GM18951 (cell line): Measurements from ENCODE around the gene RHOA.
"Not testable (repeated sequence)": the region's sequence is repeated elsewhere in the genome, so short reads cannot be mapped to it uniquely, and the experiment has no call there.

Source experiments
- POLR2A ChIP-seq: IDR thresholded peaks from 4 replicates; pipeline ENCODE4 v1.6.1; 2011; ENCODE audit warnings: mild to moderate bottlenecking; ENCODE audit not compliant: insufficient read length, insufficient read depth; ENCODE audit errors: extremely low read depth
- in situ Hi-C: fragments of 300-500 bp; cut with MboI; formaldehyde crosslinking; loops from one replicate; pipeline ENCODE4 v1.12.0; 2022; ENCODE audit warnings: low sequenced_read_pairs, mixed read lengths, inconsistent platforms; ENCODE audit not compliant: unreplicated experiment

Gene RHOA

DNA sequence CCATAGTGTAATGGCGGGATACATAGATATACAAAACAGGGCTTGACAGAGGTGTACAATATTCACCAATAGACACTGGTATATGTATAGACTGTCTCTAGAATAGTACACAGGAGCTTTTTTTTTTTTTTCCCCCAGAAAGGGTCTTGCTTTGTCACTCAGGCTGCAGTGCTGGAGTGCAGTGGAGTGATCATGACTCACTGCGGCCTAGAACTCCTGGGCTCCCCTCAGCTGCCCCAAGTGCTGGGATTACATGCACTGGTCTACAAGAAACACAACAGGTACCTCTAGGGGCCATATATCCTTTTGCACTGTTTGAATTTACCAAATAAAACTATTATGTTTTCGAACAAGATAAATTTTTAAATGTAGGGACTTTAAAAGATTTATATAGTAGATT is 12.3 kb downstream of the RHOA start:
- no peak for TF ChIP-seq POLR2A
- in situ Hi-C loops, result no loop called here

DNA sequence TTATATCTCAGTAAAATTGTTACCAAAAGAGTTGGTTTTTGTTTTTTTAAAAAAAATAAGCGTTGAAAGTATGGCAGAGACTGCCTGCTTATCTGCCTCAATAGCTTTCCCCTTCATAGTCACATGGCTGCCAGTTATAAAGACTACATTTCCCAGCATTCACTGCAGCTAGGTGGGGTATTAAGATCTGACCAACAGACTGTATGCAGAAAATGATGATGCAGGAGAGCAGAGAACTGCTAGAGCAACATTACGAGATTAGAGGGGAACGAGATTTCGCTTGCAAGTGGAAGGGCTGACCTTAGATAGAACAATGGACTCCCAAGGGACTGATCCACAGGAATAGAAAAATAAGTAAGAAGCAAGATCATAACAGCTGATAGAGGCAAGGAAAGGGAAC is 14.3 kb downstream of the RHOA start:
- in situ Hi-C loops, result no loop called here

DNA sequence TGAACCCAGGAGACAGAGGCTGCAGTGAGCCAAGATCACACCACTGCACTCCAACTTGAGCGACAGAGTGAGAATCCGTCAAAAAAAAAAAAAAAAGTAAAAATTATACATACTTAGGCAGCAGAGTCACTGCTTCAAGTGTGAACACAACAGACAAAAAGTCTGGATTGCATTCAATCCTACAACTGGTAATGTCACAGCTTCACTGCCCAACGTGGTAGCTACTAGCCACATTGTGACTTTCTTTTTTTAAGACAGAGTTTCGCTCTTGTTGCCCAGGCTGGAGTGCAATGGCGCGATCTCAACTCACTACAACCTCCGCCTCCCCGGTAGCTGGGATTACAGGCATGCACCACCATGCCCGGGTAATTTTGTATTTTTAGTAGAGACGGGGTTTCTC is 20.5 kb downstream of the RHOA start:
- in situ Hi-C loops, result not testable (repeated sequence)

More for the DNA sequence above, 14.3 kb downstream of the RHOA start:
- no peak for TF ChIP-seq POLR2A

DNA sequence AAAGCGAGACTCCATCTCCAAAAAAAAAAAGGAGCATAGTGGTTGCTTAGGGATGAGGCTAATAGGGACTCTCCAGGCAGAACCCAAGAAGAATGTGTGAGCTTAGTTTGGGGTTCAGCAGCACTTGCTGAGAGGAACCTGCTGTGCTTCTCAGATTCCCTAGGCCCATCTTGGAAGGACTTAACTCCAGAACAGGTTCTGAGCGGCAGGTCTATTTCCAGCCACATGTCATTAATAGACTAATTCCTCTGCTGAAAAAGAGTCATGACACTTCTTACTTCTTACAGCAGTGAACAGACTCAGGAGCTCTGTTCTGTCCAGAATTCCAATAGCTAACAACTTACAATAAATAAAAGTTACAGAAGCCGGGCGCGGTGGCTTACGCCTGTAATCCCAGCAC is 22.5 kb downstream of the RHOA start:
- in situ Hi-C loops, result no loop called here
- no peak for TF ChIP-seq POLR2A

DNA sequence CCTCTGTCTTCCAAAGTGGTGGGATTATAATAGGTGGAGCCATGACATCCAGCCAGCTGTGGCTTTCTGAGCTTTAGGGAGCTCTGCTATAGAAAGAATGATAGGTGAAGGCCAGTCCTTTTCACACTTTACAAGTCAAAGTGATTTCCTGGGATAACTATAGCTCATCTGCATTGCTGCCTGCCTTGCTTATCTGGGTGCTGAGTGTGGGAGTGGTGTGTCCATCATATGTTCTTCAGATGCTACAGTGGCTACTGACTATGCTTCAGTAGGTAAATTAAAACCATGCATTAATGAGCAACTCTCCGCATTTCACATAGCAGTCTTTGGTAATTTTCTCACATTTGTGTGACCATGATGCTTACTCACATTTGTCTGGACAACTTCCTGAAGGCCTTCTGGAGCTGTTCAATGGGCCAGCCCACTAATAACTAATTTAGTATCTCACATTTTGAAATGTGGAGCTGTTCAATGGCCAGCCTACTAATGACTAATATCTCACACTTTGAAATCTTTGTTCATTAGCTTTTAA is 23.4 kb downstream of the RHOA start:
- in situ Hi-C loops, result no loop called here
- no peak for TF ChIP-seq POLR2A

DNA sequence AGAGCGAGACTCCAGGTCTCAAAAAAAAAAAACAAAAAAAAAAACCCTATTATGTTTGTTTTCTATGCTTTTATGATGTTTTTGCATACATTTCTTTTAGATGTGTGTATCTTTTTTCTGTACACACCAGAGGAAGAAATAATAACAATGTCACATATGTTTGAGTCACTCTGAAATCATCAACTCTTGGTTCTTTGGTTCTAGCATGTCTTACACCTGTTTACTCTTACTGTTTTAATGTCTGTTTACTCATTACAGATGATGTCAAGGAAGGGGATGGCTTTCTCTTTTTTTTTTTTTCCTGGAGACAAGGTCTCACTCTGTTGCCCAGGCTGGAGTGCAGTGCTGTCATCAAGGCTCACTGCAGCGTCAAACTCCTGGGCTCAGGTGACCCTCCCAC is 24.1 kb downstream of the RHOA start:
- no peak for TF ChIP-seq POLR2A
- in situ Hi-C loops, result no loop called here

DNA sequence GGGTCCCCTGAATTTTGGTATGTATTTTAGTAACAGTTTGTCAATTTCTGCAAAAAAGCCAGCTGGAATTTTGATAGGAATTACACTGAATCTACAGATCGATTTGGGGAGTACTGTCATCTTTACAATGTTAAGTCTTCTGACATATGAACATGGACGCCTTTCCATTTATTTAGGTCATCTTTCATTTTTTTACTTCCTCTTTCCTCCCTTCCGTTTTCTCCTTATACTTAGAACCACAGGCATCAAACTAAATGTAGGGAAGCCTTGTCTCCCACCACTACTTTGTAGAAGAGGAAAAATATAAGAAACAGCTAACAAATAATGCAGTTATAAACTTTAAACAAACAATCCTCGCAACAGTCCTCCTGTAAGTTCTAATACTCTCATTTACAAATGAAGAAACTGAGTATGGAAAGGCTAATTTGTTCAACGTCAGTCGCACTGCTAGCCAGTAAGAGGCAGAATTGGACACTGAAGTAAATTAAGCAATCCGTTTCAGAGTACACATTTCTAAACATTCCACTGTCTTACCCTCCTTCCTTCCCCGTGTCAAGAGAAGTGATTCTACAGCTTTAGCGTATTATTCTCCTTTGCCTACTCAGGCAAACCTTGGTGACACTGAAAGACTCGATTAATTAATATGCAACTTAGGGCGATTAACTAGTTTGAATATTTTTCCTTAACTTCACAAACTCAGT is 25.6 kb downstream of the RHOA start:
- TF ChIP-seq POLR2A, result no peak
- in situ Hi-C loops, result no loop called here

DNA sequence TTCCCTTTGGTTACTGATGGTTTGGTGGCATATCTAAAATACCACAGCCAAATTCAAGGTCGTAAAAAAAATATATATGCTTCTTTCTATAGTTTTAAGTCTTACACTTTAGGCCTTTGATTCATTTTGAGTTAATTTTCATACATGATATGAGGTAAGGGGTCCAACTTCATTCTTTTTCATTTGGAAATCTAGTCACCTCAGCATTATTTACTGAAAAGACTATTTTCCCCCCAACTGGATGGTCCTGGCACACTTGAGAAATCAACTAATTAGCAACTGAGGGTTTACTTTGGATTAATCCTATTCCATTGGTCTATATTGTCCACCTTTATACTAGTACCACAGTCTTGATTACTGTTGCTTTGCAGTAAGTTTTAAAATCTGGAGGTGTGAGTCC is 26.2 kb downstream of the RHOA start:
- in situ Hi-C loops, result no loop called here

DNA sequence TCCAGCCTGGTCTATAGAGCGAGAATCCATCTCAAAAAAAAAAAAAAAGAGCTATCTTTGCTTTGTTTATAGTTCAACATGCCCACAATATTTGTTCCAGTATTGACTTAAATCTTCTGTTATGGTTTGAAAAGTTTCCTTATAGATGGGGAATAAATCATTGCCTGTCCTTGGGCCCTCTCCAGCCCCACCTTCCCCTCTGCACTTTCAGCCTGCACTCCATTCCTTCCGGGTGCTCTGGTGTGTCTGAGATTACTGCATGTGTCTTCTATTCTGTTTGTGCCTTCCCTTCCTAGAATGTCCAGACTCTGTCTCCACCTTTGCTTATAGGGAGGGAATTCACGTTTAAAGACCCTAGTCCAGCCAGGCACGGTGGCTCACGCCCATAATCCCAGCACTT is 28.4 kb downstream of the RHOA start:
- no peak for TF ChIP-seq POLR2A
- in situ Hi-C loops, result no loop called here

More for the DNA sequence above, 26.2 kb downstream of the RHOA start:
- TF ChIP-seq POLR2A, result no peak

DNA sequence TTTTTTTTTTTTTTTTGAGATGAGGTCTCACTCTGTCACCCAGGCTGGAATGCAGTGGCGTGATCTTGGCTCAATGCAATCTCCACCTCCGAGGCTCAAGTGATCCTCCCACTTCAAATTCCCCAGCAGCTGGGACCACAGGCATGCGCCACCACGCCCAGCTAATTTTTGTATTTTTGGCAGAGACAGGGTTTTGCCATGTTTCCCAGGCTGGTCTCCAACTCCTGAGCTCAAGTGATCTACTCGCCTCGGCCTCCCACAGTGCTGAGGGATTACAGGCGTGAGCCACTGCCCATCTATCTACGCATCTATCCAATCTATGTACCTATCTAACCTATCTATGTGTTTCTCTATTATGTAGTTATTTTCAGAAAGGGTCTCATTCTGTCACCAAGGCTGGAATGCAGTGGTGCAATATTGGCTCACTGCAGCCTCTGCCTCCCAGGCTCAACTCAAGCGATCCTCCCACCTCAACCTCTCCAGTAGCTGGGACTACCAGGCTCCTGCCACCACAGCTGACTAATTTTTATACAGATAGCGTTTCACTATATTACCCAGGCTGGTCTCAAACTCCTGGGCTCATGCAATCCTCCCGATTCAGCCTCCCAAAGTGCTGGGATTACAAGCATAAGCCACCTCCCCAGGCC is 33.4 kb downstream of the RHOA start:
- TF ChIP-seq POLR2A, result no peak
- in situ Hi-C loops, result no loop called here

DNA sequence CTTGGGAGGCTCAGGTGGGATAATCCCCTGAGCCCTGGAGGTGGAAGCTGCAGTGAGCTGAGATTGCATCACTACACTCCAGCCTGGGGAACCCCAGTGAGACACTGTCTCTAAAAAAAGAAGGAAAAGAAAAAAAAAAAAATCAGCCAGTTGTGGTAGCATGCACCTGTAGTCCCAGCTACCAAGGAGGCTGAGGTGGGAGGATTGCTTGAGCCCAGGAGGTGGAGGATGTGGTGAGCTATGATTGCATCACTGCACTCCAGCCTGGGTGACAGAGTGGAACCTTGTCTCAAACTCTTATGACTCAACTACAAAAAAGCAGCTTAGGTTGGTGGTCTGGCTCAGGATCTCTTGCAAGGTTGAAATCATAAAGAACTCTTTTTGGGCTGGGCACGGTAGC is 34.3 kb downstream of the RHOA start:
- in situ Hi-C loops, result no loop called here
- no peak for TF ChIP-seq POLR2A

DNA sequence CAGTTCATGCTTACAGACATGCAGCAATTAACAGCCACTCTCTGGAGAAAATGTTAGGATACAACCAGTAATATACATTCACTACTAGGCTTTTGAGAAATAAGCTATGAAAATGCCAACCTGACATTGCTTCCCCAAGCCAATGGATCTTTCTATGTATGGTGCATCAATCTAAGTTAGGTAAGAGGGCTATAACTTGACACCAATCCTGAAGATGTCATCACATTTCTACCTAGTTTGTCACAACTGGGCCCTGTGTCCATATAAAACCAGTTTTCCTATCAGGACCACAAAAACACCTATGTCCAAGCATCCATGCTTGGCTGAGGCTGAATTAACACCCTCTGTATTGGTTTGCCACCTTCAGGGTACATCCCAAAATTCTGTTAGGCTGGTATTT is 39.8 kb downstream of the RHOA start:
- in situ Hi-C loops, result no loop called here
- no peak for TF ChIP-seq POLR2A

DNA sequence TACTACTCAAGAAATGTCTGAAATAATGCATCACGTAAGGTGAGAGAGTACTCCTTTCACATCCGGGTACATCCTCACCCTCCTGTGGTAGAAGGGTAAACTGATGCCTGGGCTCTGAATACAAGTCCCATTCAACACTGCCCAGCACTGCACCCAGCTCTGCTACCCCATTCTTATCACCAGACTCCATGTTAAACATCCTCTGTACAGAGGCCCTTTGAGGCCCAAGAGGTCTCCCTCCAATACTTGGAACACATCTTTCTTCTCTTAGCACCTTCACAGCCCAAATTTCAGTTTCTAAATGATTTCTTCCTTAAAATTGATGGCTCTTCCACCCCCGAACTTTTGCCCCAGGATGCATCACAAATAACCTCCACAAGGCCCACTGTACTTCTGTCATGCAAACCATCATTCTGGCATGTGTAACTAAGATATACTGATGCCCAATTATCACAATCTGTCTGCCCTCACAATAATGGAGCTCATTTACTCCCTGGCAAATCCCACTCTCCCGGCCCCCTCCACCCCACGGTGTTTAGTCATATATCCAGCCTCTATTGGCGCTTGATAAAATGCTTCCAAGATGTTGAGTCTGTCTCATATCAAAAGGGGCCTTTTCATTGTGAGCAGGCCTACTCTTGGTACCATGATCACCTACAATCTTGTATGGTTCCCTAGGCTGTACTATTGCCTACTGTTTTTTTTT is 41.0 kb downstream of the RHOA start:
- in situ Hi-C loops, result no loop called here
- TF ChIP-seq POLR2A, result no peak

DNA sequence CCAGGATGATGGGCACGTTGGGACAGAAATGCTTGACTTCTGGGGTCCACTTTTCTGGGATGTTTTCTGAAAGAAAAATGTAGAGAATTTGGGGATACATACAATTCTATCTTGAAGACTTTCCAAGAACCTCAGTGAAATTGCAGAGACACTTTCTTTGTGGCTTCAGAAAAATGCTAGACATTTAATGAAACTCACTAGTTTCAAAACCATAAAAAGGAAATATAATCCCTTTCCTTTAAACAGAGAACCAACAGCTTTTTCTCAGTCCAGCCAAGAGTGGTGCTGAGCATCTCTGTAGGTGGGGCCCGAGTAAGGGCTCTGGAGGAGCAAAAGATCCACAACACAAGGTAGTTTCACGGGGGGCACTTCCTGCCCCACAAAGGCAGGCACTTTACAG is 49.2 kb downstream of the RHOA start:
- in situ Hi-C loops, result no loop called here
- TF ChIP-seq POLR2A, result no peak
